Esophagus squamous epithelium (tissue), 4 donors: Measurements from ENCODE around the gene SPTSSA.

ENCODE experiments used
- CTCF ChIP-seq, 6 experiments: fragments of 450-650 bp in 4 of 6; fragments of 200-600 bp in 2 of 6; sonication (generic) in 2 of 6; IDR thresholded peaks; one replicate each; pipeline ENCODE4 v1.5.1; 2016 to 2019; ENCODE audit warnings: antibody characterized with exemption in 6 of 6, mild to moderate bottlenecking in 4 of 6, moderate library complexity in 4 of 6
- POLR2A ChIP-seq, 4 donors: fragments of 450-650 bp; IDR thresholded peaks; one replicate each; pipeline ENCODE4 v1.6.1; 2017; ENCODE audit warnings: antibody characterized with exemption in 4 of 4, mild to moderate bottlenecking in 4 of 4, moderate library complexity in 3 of 4

GRCh38 chr14:34398024-34398423, 64.0 kb downstream of the SPTSSA start:
- TF ChIP-seq CTCF (IDR thresholded peaks at IDR 0.05) (no peak), POLR2A (IDR thresholded peaks at IDR 0.05) (no peak)
